OCI-LY7 (cell line): ENCODE measurements around the gene AFF2. TPM values are rescaled to one million over a fixed set of nuclear protein-coding genes. Genes with fewer than 3 reads are reported as not detected.

Experiments
- BruUV-seq: library from RNA; stranded (reverse); fragments of 400-500 nt; replicated peaks from 2 replicates; lab custom pipeline; 2021; lab: Mats Ljungman, UMichigan
- CTCF ChIA-PET: fragments of 300-600 bp; sonication (Branson Sonifier 250); formaldehyde crosslinking; loops from one replicate; lab custom pipeline; 2022; ENCODE audit warnings: antibody characterized with exemption; ENCODE audit not compliant: unreplicated experiment; lab: Charles Lee
- POLR2A ChIA-PET: fragments of 300-600 bp; sonication (Branson Sonifier 250); formaldehyde crosslinking; loops from one replicate; lab custom pipeline; 2022; ENCODE audit warnings: antibody characterized with exemption; lab: Charles Lee
- DNase-seq: peaks from one replicate; pipeline ENCODE4 v3.0.0-alpha.2; 2015; ENCODE audit warnings: low spot score
- H2AFZ ChIP-seq: fragments of 200-600 bp; sonication (generic), shearing (Covaris generic); 2 replicates; pipeline ENCODE4 v1.6.1; 2014; ENCODE audit warnings: mild to moderate bottlenecking, antibody characterized with exemption, low read length, moderate library complexity
- H3K27ac ChIP-seq: fragments of 200-600 bp; sonication (generic); 2 replicates; pipeline ENCODE4 v1.5.1; 2014; ENCODE audit warnings: mixed run types, low read depth, mild to moderate bottlenecking, moderate library complexity, low read length, inconsistent platforms; ENCODE audit not compliant: poor library complexity, severe bottlenecking
- H3K36me3 ChIP-seq: fragments of 200-600 bp; sonication (generic); 2 replicates; pipeline ENCODE4 v1.6.1; 2014; ENCODE audit warnings: mild to moderate bottlenecking, antibody characterized with exemption, low read length, moderate library complexity, mixed read lengths; ENCODE audit not compliant: insufficient read depth
- H3K4me1 ChIP-seq: fragments of 200-600 bp; sonication (generic); 2 replicates; pipeline ENCODE4 v1.5.1; 2014; ENCODE audit warnings: mild to moderate bottlenecking, low read length; ENCODE audit not compliant: insufficient read depth, poor library complexity, severe bottlenecking
- H3K4me2 ChIP-seq: fragments of 200-600 bp; sonication (generic); 2 replicates; pipeline ENCODE4 v1.6.1; 2014; ENCODE audit warnings: mild to moderate bottlenecking, low read length
- H3K4me3 ChIP-seq: fragments of 200-600 bp; sonication (generic); 2 replicates; pipeline ENCODE4 v1.5.1; 2014; ENCODE audit warnings: mild to moderate bottlenecking, low read depth, low read length; ENCODE audit not compliant: poor library complexity, severe bottlenecking
- H3K79me2 ChIP-seq: fragments of 200-600 bp; sonication (generic); 2 replicates; pipeline ENCODE4 v1.6.1; 2016; ENCODE audit warnings: low read depth, mild to moderate bottlenecking, low read length, moderate library complexity, mixed read lengths; ENCODE audit not compliant: insufficient read depth
- H3K9me2 ChIP-seq: fragments of 200-600 bp; sonication (generic); 2 replicates; pipeline ENCODE4 v1.6.1; 2016; ENCODE audit warnings: mild to moderate bottlenecking, low read length, mixed read lengths; ENCODE audit not compliant: insufficient read depth
- H3K9me3 ChIP-seq: fragments of 200-600 bp; sonication (generic); 2 replicates; pipeline ENCODE4 v1.6.1; 2014; ENCODE audit warnings: mild to moderate bottlenecking, mixed run types, low read length, mixed read lengths
- H4K20me1 ChIP-seq: fragments of 200-600 bp; sonication (generic); 2 replicates; pipeline ENCODE4 v1.6.1; 2014; ENCODE audit warnings: mild to moderate bottlenecking, antibody characterized with exemption, low read length, moderate library complexity, mixed read lengths; ENCODE audit not compliant: insufficient read depth
- EZH2phosphoT487 ChIP-seq: fragments of 200-600 bp; sonication (generic); IDR thresholded peaks from 2 replicates; pipeline ENCODE4 v1.6.1; 2018; ENCODE audit warnings: low read depth, borderline replicate concordance, mild to moderate bottlenecking, mixed run types, antibody characterized with exemption, low read length, moderate library complexity, mixed read lengths
- intact Hi-C: fragments of 100-400 bp; cut with micrococcal nuclease; formaldehyde crosslinking; loops from one replicate; pipeline ENCODE4 v1.10.0; 2022; ENCODE audit not compliant: unreplicated experiment
- total RNA-seq, 2 experiments: library from RNA; depleted of rRNA in 1 of 2; stranded (reverse); fragments of >200 nt in 1 of 2; shearing (Covaris generic) in 1 of 2; gene quantifications; 2 replicates each; pipeline ENCODE4 v1.2.3, GENCODE V29; 2014 to 2022
- TF ChIP-seq, protein P1 (sequence below): fragments of 200-600 bp; sonication (generic); conservative IDR thresholded peaks from 2 replicates; pipeline ENCODE4 v1.5.1; 2014; ENCODE audit warnings: mild to moderate bottlenecking, antibody characterized with exemption, low read length, moderate library complexity, mixed read lengths

Gene AFF2
- total RNA-seq, 2 experiments from 2014 or later = 102 to 106 TPM

- no peak overlapping the region for H2AFZ ChIP-seq
- peaks cover 15% of the 10 kb centered on the region; the same call in 1 of the 2 replicates for H3K9me3 ChIP-seq
- H3K4me2 ChIP-seq = no peak overlapping the region
- no peak overlapping the region for H3K4me3 ChIP-seq
- H3K4me1 ChIP-seq = peaks cover 85% of the 10 kb centered on the region
- H3K79me2 ChIP-seq = peaks cover 100% of the 10 kb centered on the region
- no peak overlapping the region for H3K27ac ChIP-seq
- no peaks in the 10 kb centered on the region for H3K9me2 ChIP-seq
- intact Hi-C loops = no loop called here
- H4K20me1 ChIP-seq = no peaks in the 10 kb centered on the region
- no peak for DNase-seq
- BruUV-seq = no TSS peak
- CTCF ChIA-PET = no interaction called here
- POLR2A ChIA-PET = interaction anchor here (9.5 kb wide), 1 partner anchor 11 kb away, joined by 163 read pairs; no protein-coding TSS in a partner anchor
- H3K36me3 ChIP-seq = peaks cover 54% of the 10 kb centered on the region
- no peak for TF ChIP-seq EZH2phosphoT487
- TF ChIP-seq, protein P1, sequence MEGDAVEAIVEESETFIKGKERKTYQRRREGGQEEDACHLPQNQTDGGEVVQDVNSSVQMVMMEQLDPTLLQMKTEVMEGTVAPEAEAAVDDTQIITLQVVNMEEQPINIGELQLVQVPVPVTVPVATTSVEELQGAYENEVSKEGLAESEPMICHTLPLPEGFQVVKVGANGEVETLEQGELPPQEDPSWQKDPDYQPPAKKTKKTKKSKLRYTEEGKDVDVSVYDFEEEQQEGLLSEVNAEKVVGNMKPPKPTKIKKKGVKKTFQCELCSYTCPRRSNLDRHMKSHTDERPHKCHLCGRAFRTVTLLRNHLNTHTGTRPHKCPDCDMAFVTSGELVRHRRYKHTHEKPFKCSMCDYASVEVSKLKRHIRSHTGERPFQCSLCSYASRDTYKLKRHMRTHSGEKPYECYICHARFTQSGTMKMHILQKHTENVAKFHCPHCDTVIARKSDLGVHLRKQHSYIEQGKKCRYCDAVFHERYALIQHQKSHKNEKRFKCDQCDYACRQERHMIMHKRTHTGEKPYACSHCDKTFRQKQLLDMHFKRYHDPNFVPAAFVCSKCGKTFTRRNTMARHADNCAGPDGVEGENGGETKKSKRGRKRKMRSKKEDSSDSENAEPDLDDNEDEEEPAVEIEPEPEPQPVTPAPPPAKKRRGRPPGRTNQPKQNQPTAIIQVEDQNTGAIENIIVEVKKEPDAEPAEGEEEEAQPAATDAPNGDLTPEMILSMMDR = no peak
These were observed 33.9 kb downstream of the AFF2 start for GRCh38 chrX:148534291-148534690.

- Histone ChIP-seq H3K79me2 (peaks cover 100% of the 10 kb centered on the region), H3K27ac (no peak overlapping the region), H3K4me2 (no peak overlapping the region), H3K4me1 (peaks cover 85% of the 10 kb centered on the region), H2AFZ (no peak overlapping the region), H3K9me3 (peaks cover 15% of the 10 kb centered on the region; the same call in 1 of the 2 replicates), H3K4me3 (no peak overlapping the region), H4K20me1 (no peaks in the 10 kb centered on the region), H3K36me3 (peaks cover 40% of the 10 kb centered on the region), H3K9me2 (no peaks in the 10 kb centered on the region)
- no peak for DNase-seq
- ChIA-PET POLR2A (interaction anchor here (0.5 to 9.5 kb wide), 3 partner anchors 13 to 164 kb away, joined by 3 to 163 read pairs (median 3); no protein-coding TSS in a partner anchor), CTCF (no interaction called here)
- intact Hi-C loops = no loop called here
- no TSS peak for BruUV-seq
- no peak for TF ChIP-seq EZH2phosphoT487
- TF ChIP-seq, protein P1 = no peak
These were observed 35.2 kb downstream of the AFF2 start for GRCh38 chrX:148535639-148536038.

DNA sequence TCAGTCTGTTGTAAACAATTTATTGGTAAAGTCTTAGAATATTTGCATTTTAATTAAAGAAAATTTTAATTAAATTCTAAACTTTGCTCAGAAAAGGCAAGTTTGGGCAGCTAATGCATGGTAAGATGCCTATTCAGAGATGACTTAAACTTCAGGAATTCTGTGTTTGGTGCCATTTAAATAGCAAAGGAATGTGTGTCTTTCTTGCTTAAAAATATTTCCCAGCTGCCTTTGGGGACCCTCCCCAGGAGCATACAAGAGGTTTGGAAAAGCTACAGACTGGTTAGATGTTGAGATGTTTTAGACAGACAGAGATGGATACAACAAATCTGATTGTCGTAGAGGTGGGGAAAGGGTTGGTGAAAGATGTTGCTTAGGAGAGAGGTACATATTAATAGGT lies 36.5 kb downstream of the AFF2 start:
- intact Hi-C loops = loop anchor here (1.0 kb wide), 1 partner anchor 73 kb away; no protein-coding TSS in a partner anchor
- TF ChIP-seq EZH2phosphoT487 = no peak
- TF ChIP-seq, protein P1 = no peak

More for the DNA sequence above, 36.5 kb downstream of the AFF2 start:
- Histone ChIP-seq H3K36me3 (peaks cover 29% of the 10 kb centered on the region), H4K20me1 (no peaks in the 10 kb centered on the region), H3K9me3 (peaks cover 8% of the 10 kb centered on the region; the same call in 1 of the 2 replicates), H3K27ac (peak overlapping the region; percentile 96), H3K4me1 (peaks cover 86% of the 10 kb centered on the region), H3K4me3 (peak overlapping the region; percentile 49), H3K9me2 (no peaks in the 10 kb centered on the region), H2AFZ (no peak overlapping the region), H3K79me2 (peaks cover 96% of the 10 kb centered on the region), H3K4me2 (peak overlapping the region; percentile 85)
- POLR2A ChIA-PET = interaction anchor here (0.5 to 9.5 kb wide), 9 partner anchors 13 to 981 kb away, joined by 3 to 163 read pairs (median 4); partner anchors contain the start of gene AFF2
- BruUV-seq = no TSS peak
- no peak for DNase-seq
- CTCF ChIA-PET = no interaction called here
